Activated naive CD4-positive, alpha-beta T cell treated with anti-CD3 and anti-CD28 coated beads for 36 hours (primary cell): Measurements from ENCODE around the gene ZFPM1. TPM values are rescaled to one million over a fixed set of nuclear protein-coding genes. Genes with fewer than 3 reads are reported as not detected.
"Not testable (repeated sequence)": the region's sequence is repeated elsewhere in the genome, so short reads cannot be mapped to it uniquely, and the experiment has no call there.

Experiments used
- CTCF ChIA-PET: fragments of 350-600 bp; sonication (Branson Sonifier 250); formaldehyde crosslinking; loops from one replicate; lab custom pipeline; 2021; ENCODE audit warnings: antibody characterized with exemption; lab: Charles Lee
- DNase-seq: peaks from one replicate; pipeline ENCODE4 v3.0.0-alpha.2; 2020
- H3K27ac Mint-ChIP-seq: one replicate; pipeline ENCODE4 v1.8.0; 2021; ENCODE audit warnings: mild to moderate bottlenecking, mixed read lengths
- H3K27me3 Mint-ChIP-seq: one replicate; pipeline ENCODE4 v1.8.0; 2021; ENCODE audit warnings: low read depth, mixed read lengths
- H3K36me3 Mint-ChIP-seq: one replicate; pipeline ENCODE4 v1.8.0; 2021; ENCODE audit warnings: low read depth, mixed read lengths
- H3K4me1 Mint-ChIP-seq: one replicate; pipeline ENCODE4 v1.8.0; 2021; ENCODE audit warnings: low read depth, mixed read lengths
- H3K4me3 Mint-ChIP-seq: one replicate; pipeline ENCODE4 v1.8.0; 2021; ENCODE audit warnings: mild to moderate bottlenecking, moderate library complexity, mixed read lengths
- H3K9me3 Mint-ChIP-seq: one replicate; pipeline ENCODE4 v1.8.0; 2021; ENCODE audit warnings: mixed read lengths
- intact Hi-C: fragments of 100-400 bp; cut with micrococcal nuclease; formaldehyde crosslinking; loops from one replicate; pipeline ENCODE4 v1.15.1; 2023
- total RNA-seq, 2 experiments: library from RNA; stranded (reverse); gene quantifications; one replicate each; pipeline ENCODE4 v1.2.3, GENCODE V29; 2021

ZFPM1 gene
- total RNA-seq, 2 experiments from 2014 or later: 11.0 to 12.2 TPM

- Mint-ChIP-seq H3K27ac (no peak overlapping the region), H3K27me3 (no peaks in the 10 kb centered on the region), H3K4me1 (peaks cover 46% of the 10 kb centered on the region), H3K9me3 (no peaks in the 10 kb centered on the region), H3K36me3 (no peaks in the 10 kb centered on the region), H3K4me3 (no peak overlapping the region)
- DNase-seq: no peak
- intact Hi-C loops: no loop called here
- CTCF ChIA-PET: no interaction called here
Measured at GRCh38 chr16:88476817-88477397, 23.8 kb downstream of the ZFPM1 start.

DNA sequence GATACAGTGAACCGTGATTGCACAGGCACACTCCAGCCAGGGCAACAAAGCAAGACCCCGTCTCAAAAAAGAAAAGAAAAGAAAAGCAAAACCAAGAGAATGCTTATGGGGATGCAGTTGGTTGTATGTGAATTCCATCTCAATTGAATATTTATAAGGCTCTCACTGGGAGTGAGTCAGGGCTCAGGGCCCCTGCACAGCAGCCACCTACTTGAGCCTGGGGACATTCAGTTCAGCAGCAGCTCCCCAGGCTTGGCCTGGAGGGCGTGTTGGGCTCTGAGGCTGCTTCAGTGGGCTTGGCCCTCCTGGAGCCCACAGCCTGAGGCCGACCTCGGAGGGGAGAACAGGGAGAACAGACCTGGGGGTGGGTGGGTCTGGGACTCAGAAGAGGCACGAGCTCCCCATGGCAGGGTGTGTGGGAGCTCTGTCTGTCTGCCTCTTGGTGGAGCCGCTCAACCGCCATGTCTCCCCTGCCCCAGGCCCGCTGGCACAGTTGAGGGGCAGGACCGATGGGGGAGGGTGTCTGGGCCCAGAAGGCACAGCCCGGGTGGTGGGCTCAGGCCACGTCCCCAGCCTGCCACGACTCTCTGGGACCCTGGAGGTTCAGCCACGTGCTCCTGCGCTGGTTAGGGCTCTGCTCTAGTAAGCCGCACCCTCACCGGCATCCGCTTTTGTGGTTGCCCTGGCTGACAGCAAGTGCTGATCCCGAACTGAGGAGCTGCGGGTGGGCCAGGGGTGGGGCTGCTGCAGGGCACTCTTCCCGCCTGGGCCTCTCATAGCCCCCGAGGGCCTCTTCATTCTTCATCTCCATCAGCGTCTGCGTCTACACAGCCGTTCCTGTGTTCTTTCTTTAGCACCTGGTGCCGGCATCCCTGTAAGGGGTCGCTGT lies 24.8 kb downstream of the ZFPM1 start:
- Mint-ChIP-seq H3K27me3 (no peaks in the 10 kb centered on the region), H3K4me1 (peaks cover 41% of the 10 kb centered on the region), H3K27ac (no peak overlapping the region), H3K36me3 (no peaks in the 10 kb centered on the region), H3K4me3 (no peak overlapping the region), H3K9me3 (no peaks in the 10 kb centered on the region)
- intact Hi-C loops: loop anchor here (1.0 kb wide), 1 partner anchor 22 kb away; no protein-coding TSS in a partner anchor
- CTCF ChIA-PET: no interaction called here
- peak; percentile 72 for DNase-seq

- no peaks in the 10 kb centered on the region for H3K27me3 Mint-ChIP-seq
- no peak overlapping the region for H3K27ac Mint-ChIP-seq
- H3K9me3 Mint-ChIP-seq: no peaks in the 10 kb centered on the region
- CTCF ChIA-PET: no interaction called here
- peaks cover 44% of the 10 kb centered on the region for H3K4me1 Mint-ChIP-seq
- H3K4me3 Mint-ChIP-seq: no peak overlapping the region
- no peak for DNase-seq
- no peaks in the 10 kb centered on the region for H3K36me3 Mint-ChIP-seq
- intact Hi-C loops: loop anchor here (1.0 kb wide), 1 partner anchor 23 kb away; no protein-coding TSS in a partner anchor
Measured at GRCh38 chr16:88478889-88479792, 26.1 kb downstream of the ZFPM1 start.

DNA sequence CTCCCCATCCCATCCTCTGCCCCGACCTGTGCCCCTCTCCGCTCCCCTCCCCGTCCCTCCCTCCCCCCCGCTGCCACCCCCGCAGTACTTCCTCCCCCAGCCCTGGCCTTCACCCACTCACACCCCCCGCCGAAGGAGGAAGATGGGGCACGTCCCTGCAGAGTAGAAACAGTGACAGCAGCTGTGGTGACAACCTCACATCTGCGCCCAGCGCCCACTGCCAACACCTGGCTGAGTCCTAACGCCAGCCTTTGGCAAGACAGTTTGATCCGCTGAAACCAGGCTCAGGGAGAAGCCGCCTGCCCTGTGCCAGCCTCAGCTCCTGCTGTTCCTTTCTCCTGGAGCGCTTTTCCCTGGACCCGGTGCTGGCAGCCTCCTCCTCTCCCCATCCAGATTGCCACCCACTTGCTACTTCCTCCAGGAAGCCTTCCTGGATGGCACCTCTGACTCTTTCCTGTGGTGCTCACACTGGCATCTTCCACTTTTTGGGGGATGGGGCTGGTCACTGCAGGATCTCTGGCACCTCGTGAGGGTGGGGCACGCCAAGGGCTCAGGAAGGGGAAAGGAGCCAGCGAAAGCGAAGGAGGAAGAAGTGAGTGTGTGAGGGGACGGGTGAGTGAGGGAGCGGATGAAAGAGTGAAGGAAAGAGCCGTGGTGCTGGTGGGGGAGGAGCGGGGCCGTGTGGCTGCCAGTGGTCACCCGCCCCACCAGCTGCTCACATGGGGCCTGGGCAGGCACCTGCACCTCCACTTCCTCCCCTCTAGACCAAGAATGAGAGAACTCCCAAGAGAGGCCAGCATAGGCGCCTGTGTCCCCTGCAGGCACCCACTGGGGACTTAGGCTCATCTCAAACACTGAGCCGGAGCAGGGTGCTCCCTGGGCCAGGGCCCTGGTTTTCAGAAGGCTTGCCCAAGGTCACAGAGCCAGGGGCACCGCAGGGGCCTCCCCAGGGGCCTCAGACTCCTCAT lies 27.0 kb downstream of the ZFPM1 start:
- Mint-ChIP-seq H3K27me3 (no peaks in the 10 kb centered on the region), H3K9me3 (no peaks in the 10 kb centered on the region), H3K4me3 (no peak overlapping the region), H3K4me1 (peaks cover 41% of the 10 kb centered on the region), H3K27ac (no peak overlapping the region), H3K36me3 (no peaks in the 10 kb centered on the region)
- intact Hi-C loops: no loop called here
- CTCF ChIA-PET: no interaction called here
- DNase-seq: peak; percentile 53

GRCh38 chr16:88480829-88481228 lies 27.7 kb downstream of the ZFPM1 start:
- Mint-ChIP-seq H3K4me1 (peaks cover 41% of the 10 kb centered on the region), H3K27ac (no peak overlapping the region), H3K4me3 (no peak overlapping the region), H3K36me3 (no peaks in the 10 kb centered on the region), H3K27me3 (no peaks in the 10 kb centered on the region), H3K9me3 (no peaks in the 10 kb centered on the region)
- CTCF ChIA-PET: no interaction called here
- no peak for DNase-seq
- intact Hi-C loops: no loop called here

DNA sequence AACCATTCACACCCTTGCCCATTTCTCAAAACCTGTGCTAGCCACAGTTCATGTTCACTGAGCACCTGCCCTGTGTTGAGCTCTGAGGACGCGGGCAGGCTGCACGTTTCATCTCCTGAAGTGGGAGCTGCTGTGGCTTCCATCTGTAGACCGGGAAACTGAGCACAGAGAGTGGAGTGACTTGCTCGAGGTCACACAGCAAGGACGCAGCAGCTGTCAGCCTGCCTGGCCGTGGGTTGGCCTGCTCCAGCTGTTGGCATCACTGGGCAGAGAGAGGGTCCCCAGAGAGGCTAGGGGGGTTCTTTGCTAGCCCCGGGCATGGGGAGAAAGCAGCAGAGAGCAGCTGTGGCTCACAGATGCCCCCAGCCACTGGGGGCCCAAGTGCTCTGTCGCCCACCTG lies 28.8 kb downstream of the ZFPM1 start:
- Mint-ChIP-seq H3K9me3 (no peaks in the 10 kb centered on the region), H3K4me3 (no peak overlapping the region), H3K4me1 (peaks cover 40% of the 10 kb centered on the region), H3K36me3 (no peaks in the 10 kb centered on the region), H3K27me3 (no peaks in the 10 kb centered on the region), H3K27ac (no peak overlapping the region)
- intact Hi-C loops: no loop called here
- CTCF ChIA-PET: no interaction called here
- no peak for DNase-seq

DNA sequence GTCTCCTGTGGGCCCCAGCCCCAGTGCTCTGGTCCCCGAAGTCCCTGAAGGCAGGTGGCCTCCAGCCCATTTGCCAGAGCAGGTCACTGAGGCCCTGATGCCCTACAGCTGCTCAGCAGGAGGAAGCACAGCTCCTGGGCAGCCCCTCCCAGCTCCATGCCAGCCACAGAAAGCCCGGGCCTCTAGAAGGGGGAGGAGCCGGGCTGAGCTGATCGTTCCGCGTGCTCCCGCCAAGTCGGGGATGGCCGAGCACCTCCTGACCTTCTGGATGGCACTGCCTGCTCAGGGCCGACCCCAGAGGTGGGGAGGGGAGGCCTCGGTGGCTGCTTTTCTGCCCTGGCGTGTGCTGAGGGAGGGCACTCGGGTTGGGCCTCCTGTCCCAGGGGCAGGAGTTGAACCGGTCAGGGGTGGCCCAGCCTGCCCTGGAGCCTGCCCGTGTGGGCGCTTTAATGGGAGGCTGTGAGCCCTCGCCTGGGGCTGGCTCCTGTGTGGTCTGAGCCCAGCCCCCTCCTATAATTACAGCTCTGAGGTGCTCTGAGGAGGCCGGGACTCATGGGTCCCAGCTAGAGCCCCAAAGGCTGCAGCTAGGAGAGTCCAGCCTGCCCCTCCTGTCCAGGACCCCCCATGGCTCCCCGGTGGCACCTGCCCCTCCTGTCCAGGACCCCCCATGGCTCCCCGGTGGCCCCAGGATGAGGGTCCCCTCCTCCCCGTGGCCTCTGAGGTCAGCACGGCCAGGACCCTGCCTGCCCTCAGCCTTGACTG lies 29.7 kb downstream of the ZFPM1 start:
- CTCF ChIA-PET: no interaction called here
- H3K36me3 Mint-ChIP-seq: no peaks in the 10 kb centered on the region
- H3K4me1 Mint-ChIP-seq: peaks cover 30% of the 10 kb centered on the region
- no peak for DNase-seq
- intact Hi-C loops: no loop called here
- no peak overlapping the region for H3K4me3 Mint-ChIP-seq
- H3K9me3 Mint-ChIP-seq: no peaks in the 10 kb centered on the region
- no peak overlapping the region for H3K27ac Mint-ChIP-seq
- no peaks in the 10 kb centered on the region for H3K27me3 Mint-ChIP-seq

DNA sequence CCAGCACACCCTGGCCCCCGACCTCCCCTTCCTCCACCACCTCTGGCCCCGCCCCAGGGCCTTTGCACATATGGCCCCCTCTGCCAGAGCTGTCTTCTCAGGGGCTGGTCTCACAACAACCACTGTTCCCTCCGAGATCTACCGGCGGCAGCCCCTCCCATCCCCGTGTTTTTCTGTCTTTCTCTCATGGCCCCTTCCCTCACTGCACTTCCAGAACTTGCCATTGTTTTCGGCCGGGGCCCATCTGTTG lies 30.2 kb downstream of the ZFPM1 start:
- CTCF ChIA-PET: no interaction called here
- no peaks in the 10 kb centered on the region for H3K36me3 Mint-ChIP-seq
- no peak overlapping the region for H3K4me3 Mint-ChIP-seq
- no peak for DNase-seq
- no peak overlapping the region for H3K27ac Mint-ChIP-seq
- peaks cover 25% of the 10 kb centered on the region for H3K4me1 Mint-ChIP-seq
- H3K27me3 Mint-ChIP-seq: no peaks in the 10 kb centered on the region
- intact Hi-C loops: no loop called here
- H3K9me3 Mint-ChIP-seq: no peaks in the 10 kb centered on the region

GRCh38 chr16:88484505-88485365 lies 31.7 kb downstream of the ZFPM1 start:
- CTCF ChIA-PET: no interaction called here
- Mint-ChIP-seq H3K4me3 (no peak overlapping the region), H3K36me3 (no peaks in the 10 kb centered on the region), H3K4me1 (peaks cover 14% of the 10 kb centered on the region), H3K27ac (no peak overlapping the region), H3K27me3 (no peaks in the 10 kb centered on the region), H3K9me3 (no peaks in the 10 kb centered on the region)
- intact Hi-C loops: no loop called here
- no peak for DNase-seq

DNA sequence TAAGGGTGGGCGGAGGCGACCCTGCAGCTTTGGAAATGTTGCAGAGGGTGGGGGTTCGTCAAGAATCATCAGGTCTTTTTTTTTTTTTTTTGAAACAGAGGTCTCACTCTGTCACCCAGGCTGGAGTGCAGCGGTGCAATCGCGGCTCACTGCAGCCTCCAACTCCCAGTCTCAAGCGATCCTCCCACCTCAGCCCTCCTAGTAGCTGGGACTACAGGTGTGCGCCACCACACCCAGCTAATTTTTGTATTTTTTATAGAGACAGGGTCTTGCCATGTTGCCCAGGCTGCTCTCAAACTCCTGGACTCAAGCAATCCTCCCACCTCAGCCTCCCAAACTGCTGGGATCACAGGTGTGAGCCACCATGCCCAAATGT lies 32.3 kb downstream of the ZFPM1 start:
- intact Hi-C loops, H3K27me3 Mint-ChIP-seq, DNase-seq, H3K9me3 Mint-ChIP-seq, H3K4me3 Mint-ChIP-seq, H3K36me3 Mint-ChIP-seq, H3K4me1 Mint-ChIP-seq, H3K27ac Mint-ChIP-seq: not testable (repeated sequence)
- CTCF ChIA-PET: interaction anchor here (0.6 kb wide), 1 partner anchor 545 kb away, joined by 6 read pairs; no protein-coding TSS in a partner anchor
